Psoas muscle (tissue), 8 donors: ENCODE results near the gene SUPT4H1. TPM values are rescaled to one million over a fixed set of nuclear protein-coding genes. Genes with fewer than 3 reads are reported as not detected.

ENCODE experiments used
- ATAC-seq, 4 donors: fragments of 200-7000 bp; cut with Tn5 transposase; one replicate each; pipeline ENCODE4 v1.9.1; 2020; ENCODE audit warnings: moderate library complexity in 3 of 4, mild to moderate bottlenecking in 2 of 4
- DNase-seq, 2 donors: peaks; one replicate each; pipeline ENCODE4 v3.0.0-alpha.2; 2020
- H3K27ac ChIP-seq: fragments of 200-600 bp; one replicate; pipeline ENCODE4 v1.8.0; 2022
- H3K27me3 ChIP-seq, 3 donors: fragments of 200-600 bp in 1 of 3; one replicate each; pipeline versions ENCODE4 v1.6.1 to v1.8.0; 2013 to 2022; ENCODE audit warnings: low read length in 2 of 3, mild to moderate bottlenecking in 2 of 3, moderate library complexity in 1 of 3; ENCODE audit not compliant: insufficient read depth in 3 of 3
- H3K36me3 ChIP-seq, 2 donors: fragments of 200-600 bp in 1 of 2; one replicate each; pipeline versions ENCODE4 v1.6.1 to v1.8.0; 2013 to 2022; ENCODE audit warnings: low read depth in 1 of 2, mild to moderate bottlenecking in 1 of 2, moderate library complexity in 1 of 2; ENCODE audit not compliant: insufficient read depth in 1 of 2
- H3K4me1 ChIP-seq: fragments of 200-600 bp; one replicate; pipeline ENCODE4 v1.8.0; 2022
- H3K4me3 ChIP-seq: fragments of 200-600 bp; one replicate; pipeline ENCODE4 v1.8.0; 2022; ENCODE audit warnings: mild to moderate bottlenecking
- H3K9me3 ChIP-seq: fragments of 200-600 bp; one replicate; pipeline ENCODE4 v1.8.0; 2022
- CTCF ChIP-seq: fragments of 200-600 bp; IDR thresholded peaks from one replicate; pipeline ENCODE4 v1.8.0; 2022; ENCODE audit warnings: antibody characterized with exemption
- WGBS, 3 donors: extraction: QIAGEN DNeasy Blood & Tissue Kit; methylation state at CpG; one replicate each; pipeline versions ENCODE4 v1.1.6 to v1.1.7; 2013; 5-methylcytosine and 5-hydroxymethylcytosine counted together
- intact Hi-C, 2 donors: fragments of 100-400 bp; cut with DNase I; formaldehyde crosslinking; loops; one replicate each; pipeline versions ENCODE4 v1.11.0 to v1.14.2; 2022
- polyA plus RNA-seq, 3 donors: library from polyadenylated mRNA; stranded (reverse); fragments of 200-250 nt; gene quantifications; one replicate each; pipeline ENCODE4 v1.2.3, GENCODE V29; 2013
- total RNA-seq, 4 donors: library from RNA; stranded (reverse); fragmentation: NEBNext Ultra II Directional in 2 of 4; extraction: Animal tissue kit (Norgen Biotek cat#: 25700) in 2 of 4; gene quantifications; one replicate each; pipeline versions ENCODE4 v1.2.1 to v1.2.4, GENCODE V29; 2021 to 2023
- donor health status: healthy with polysubstance abuse.
- donor health status: DM: no; HTN: no; CAD: no; lungs with moderate emphysema.
- donor health status: Bipolar disorder and iron deficiency.
- donor health status: healthy.
- donor health status: DM: yes; HTN: yes; CAD: no.
- donor health status: DM: no; HTN: no; CAD: no.
- donor health status: DM: no; HTN: no; CAD: no.
- donor health status: DM: yes; HTN: yes; CAD: no.

Gene SUPT4H1
- total and polyA plus RNA-seq, 7 donors, result 52.1 to 86.8 (median 58.2) TPM

GRCh38 chr17:58352596-58353388, 791 bp upstream of the SUPT4H1 start:
- intact Hi-C loops, result loop anchor here (2.0 to 10.0 kb wide), 2 partner anchors 64 to 162 kb away; partner anchors contain the start of genes MTMR4 (in 2 of the 2) and RNF43 (in 1 of the 2)
- TF ChIP-seq CTCF, result no peak
- peak in 1 of 2 donors; percentile 70 for DNase-seq

GRCh38 chr17:58351182-58351581, 819 bp downstream of the SUPT4H1 start:
- 61 to 63% (median 63%) methylated on average over 4 of the region's 4 CpGs for WGBS, 3 donors
- ATAC-seq (no peak), DNase-seq (no peak)
- peaks cover 15% of the 10 kb centered on the region for H3K4me1 ChIP-seq
- intact Hi-C loops, result loop anchor here (2.0 to 10.0 kb wide), 2 partner anchors 26 to 164 kb away; partner anchors contain the start of gene MTMR4 (in 2 of the 2)
- H3K27me3 ChIP-seq, result no peaks in the 10 kb centered on the region
- H3K36me3 ChIP-seq, result peaks cover 9 to 51% of the 10 kb centered on the region in 2 donors
- H3K4me3 ChIP-seq, result peak overlapping the region; percentile 85
- TF ChIP-seq CTCF, result no peak
- no peak overlapping the region for H3K27ac ChIP-seq
- no peaks in the 10 kb centered on the region for H3K9me3 ChIP-seq

More at GRCh38 chr17:58352596-58353388, 791 bp upstream of the SUPT4H1 start:
- peak overlapping the region; percentile 85 for H3K4me3 ChIP-seq
- 3 to 4% (median 4%) methylated on average over 26 of the region's 26 CpGs for WGBS, 3 donors
- H3K27me3 ChIP-seq, result no peaks in the 10 kb centered on the region
- no peaks in the 10 kb centered on the region for H3K9me3 ChIP-seq
- ATAC-seq, result peak; percentile 39 to 65 (median 51)
- H3K27ac ChIP-seq, result peak overlapping the region; percentile 94
- peaks cover 15% of the 10 kb centered on the region for H3K4me1 ChIP-seq
- H3K36me3 ChIP-seq, result peaks cover 2 to 35% of the 10 kb centered on the region in 2 donors

GRCh38 chr17:58348038-58348437, 4.0 kb downstream of the SUPT4H1 start:
- no peak for TF ChIP-seq CTCF
- DNase-seq (no peak), ATAC-seq (no peak)
- Histone ChIP-seq H3K27me3 (no peaks in the 10 kb centered on the region), H3K27ac (no peak overlapping the region), H3K4me3 (no peak overlapping the region), H3K36me3 (peaks cover 13 to 76% of the 10 kb centered on the region in 2 donors), H3K4me1 (peaks cover 9% of the 10 kb centered on the region), H3K9me3 (no peaks in the 10 kb centered on the region)
- WGBS, 3 donors, result 89 to 96% (median 94%) methylated on average over 1 of the region's 1 CpG
- intact Hi-C loops, result no loop called here

DNA sequence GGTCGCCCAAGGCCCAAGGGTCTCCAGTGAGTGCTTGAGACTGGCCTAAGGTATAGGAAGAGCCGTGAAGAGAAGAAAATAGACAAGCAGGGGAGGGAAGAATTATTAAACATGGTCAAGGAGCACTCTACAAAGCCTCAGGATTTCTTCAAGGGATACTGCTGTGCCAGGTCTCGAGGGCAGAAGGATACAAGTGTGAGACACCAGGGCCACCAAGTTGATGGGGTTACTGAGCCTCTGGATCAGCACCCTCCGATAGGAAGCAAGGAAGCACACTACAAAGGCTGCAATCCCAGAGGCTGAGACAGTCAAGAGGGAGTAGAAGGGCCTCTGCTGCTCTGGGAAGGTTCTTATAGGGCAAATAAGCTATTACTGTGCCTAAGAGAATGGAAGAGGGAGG, 6.5 kb downstream of the SUPT4H1 start:
- intact Hi-C loops, result no loop called here
- no peak for TF ChIP-seq CTCF
- H3K27me3 ChIP-seq, result no peaks in the 10 kb centered on the region
- ATAC-seq, result no peak
- no peak for DNase-seq
- peaks cover 13 to 69% of the 10 kb centered on the region in 2 donors for H3K36me3 ChIP-seq
- 66 to 93% (median 90%) methylated on average over 4 of the region's 4 CpGs for WGBS, 3 donors
- H3K4me1 ChIP-seq, result no peaks in the 10 kb centered on the region
- H3K4me3 ChIP-seq, result no peak overlapping the region
- H3K27ac ChIP-seq, result no peak overlapping the region
- no peaks in the 10 kb centered on the region for H3K9me3 ChIP-seq
